A549 (cell line): ENCODE data around the gene SLC39A11. TPM values are rescaled to one million over a fixed set of nuclear protein-coding genes. Genes with fewer than 3 reads are reported as not detected.

Experiments used
- ATAC-seq, 2 experiments: fragments of 200-7000 bp in 1 of 2; fragments of >200 bp in 1 of 2; cut with Nextera tagmentation in 1 of 2; cut with Tn5 transposase in 1 of 2; 3 replicates each; pipeline versions ENCODE4 v1.8.0 to v1.9.1; 2018 to 2020; ENCODE audit warnings: mild to moderate bottlenecking in 1 of 2, moderate library complexity in 1 of 2
- CTCF ChIA-PET: fragments of 300-600 bp; sonication (Branson Sonifier 250); formaldehyde crosslinking; extraction: SDS; loops from one replicate; lab custom pipeline; 2021; ENCODE audit warnings: antibody characterized with exemption, inconsistent platforms; lab: Yijun Ruan, JAX
- POLR2A ChIA-PET: fragments of 350-600 bp; formaldehyde crosslinking; extraction: SDS; loops from one replicate; lab custom pipeline; 2021; ENCODE audit warnings: antibody characterized with exemption, inconsistent platforms; lab: Yijun Ruan, JAX
- DNase-seq, 2 experiments: peaks; one replicate each; pipeline versions ENCODE4 v3.0.0 to v3.0.0-alpha.2; 2011 to 2016; ENCODE audit warnings: low read depth in 1 of 2, low spot score in 1 of 2
- FAIRE-seq: peaks from 2 replicates; lab custom pipeline; 2011; peaks lifted over from hg19 to GRCh38; lab: Jason Lieb, UNC
- H3K27ac ChIP-seq, 2 experiments: fragments of >200 bp; sonication (Bioruptor Twin); formaldehyde crosslinking; 3 replicates each; pipeline ENCODE4 v1.5.1; 2016 to 2017
- H3K4me1 ChIP-seq: fragments of >200 bp; sonication (Bioruptor Twin); formaldehyde crosslinking; 3 replicates; pipeline ENCODE4 v1.6.1; 2016
- H3K4me2 ChIP-seq: fragments of >200 bp; sonication (Bioruptor Twin); formaldehyde crosslinking; 3 replicates; pipeline ENCODE4 v1.6.1; 2016
- H3K4me3 ChIP-seq: fragments of >200 bp; sonication (Bioruptor Twin); formaldehyde crosslinking; 3 replicates; pipeline ENCODE4 v1.5.1; 2016
- H3K9me3 ChIP-seq: fragments of >200 bp; sonication (Bioruptor Twin); formaldehyde crosslinking; 3 replicates; pipeline ENCODE4 v1.6.1; 2016
- BHLHE40 ChIP-seq: IDR thresholded peaks from 2 replicates; pipeline ENCODE4 v1.6.1; 2012; ENCODE audit warnings: low read depth, low read length, inconsistent platforms
- CBX2 ChIP-seq: fragments of 200-600 bp; sonication (generic); IDR thresholded peaks from 2 replicates; pipeline ENCODE4 v1.6.1; 2016; ENCODE audit warnings: low read depth, mild to moderate bottlenecking, borderline replicate concordance
- CBX8 ChIP-seq: fragments of 200-600 bp; sonication (generic); IDR thresholded peaks from 2 replicates; pipeline ENCODE4 v1.6.1; 2016
- EHMT2 ChIP-seq: fragments of 200-600 bp; sonication (generic); IDR thresholded peaks from 2 replicates; pipeline ENCODE4 v1.6.1; 2016; ENCODE audit warnings: antibody characterized with exemption, low read depth, mild to moderate bottlenecking, moderate library complexity
- FOSL2 ChIP-seq, 2 experiments: fragments of 450-650 bp in 1 of 2; fragments of >200 bp in 1 of 2; sonication (Bioruptor Twin) in 1 of 2; formaldehyde crosslinking; IDR thresholded peaks; 2 replicates each; pipeline versions ENCODE4 v1.5.0 to v1.6.1; 2016 to 2020; ENCODE audit warnings: mild to moderate bottlenecking in 1 of 2, moderate library complexity in 1 of 2
- HOXA7 ChIP-seq: fragments of 250-450 bp; sonication (Bioruptor Pico); IDR thresholded peaks from 2 replicates; pipeline ENCODE4 v1.5.0; 2020; ENCODE audit warnings: mild to moderate bottlenecking, moderate library complexity
- HOXB13 ChIP-seq: fragments of 250-450 bp; sonication (Bioruptor Pico); IDR thresholded peaks from 2 replicates; pipeline ENCODE4 v1.5.0; 2020; ENCODE audit warnings: low read depth, mild to moderate bottlenecking, moderate library complexity
- JUN ChIP-seq, 2 experiments: fragments of >200 bp; sonication (Bioruptor Twin); formaldehyde crosslinking; IDR thresholded peaks; 2 replicates in 1 of 2; 3 replicates in 1 of 2; pipeline ENCODE4 v1.6.1; 2016 to 2017
- JUNB ChIP-seq: fragments of >200 bp; sonication (Bioruptor Twin); formaldehyde crosslinking; IDR thresholded peaks from 2 replicates; pipeline ENCODE4 v1.6.1; 2016
- NPAS2 ChIP-seq: fragments of 250-450 bp; sonication (Bioruptor Pico); IDR thresholded peaks from 2 replicates; pipeline ENCODE4 v1.8.0; 2022; ENCODE audit warnings: mild to moderate bottlenecking, moderate library complexity, borderline replicate concordance
- RAD21 ChIP-seq, 2 experiments: fragments of >200 bp in 1 of 2; sonication (Bioruptor Twin) in 1 of 2; formaldehyde crosslinking in 1 of 2; IDR thresholded peaks in 1 of 2; conservative IDR thresholded peaks in 1 of 2; 2 replicates in 1 of 2; 3 replicates in 1 of 2; pipeline ENCODE4 v1.6.1; 2012 to 2018; ENCODE audit warnings: inconsistent platforms in 1 of 2
- RFX5 ChIP-seq: fragments of 450-650 bp; IDR thresholded peaks from 2 replicates; pipeline ENCODE4 v1.7.1; 2014; ENCODE audit warnings: antibody characterized with exemption, mild to moderate bottlenecking, moderate library complexity
- SMC3 ChIP-seq: fragments of >200 bp; sonication (Bioruptor Twin); formaldehyde crosslinking; IDR thresholded peaks from 3 replicates; pipeline ENCODE4 v1.6.1; 2018; ENCODE audit warnings: inconsistent platforms
- WGBS: methylation state at CpG from one replicate; pipeline ENCODE4 v1.1.6; 2017; ENCODE audit errors: missing lambda C conversion rate; 5-methylcytosine and 5-hydroxymethylcytosine counted together
- polyA plus RNA-seq, 4 experiments: library from polyadenylated mRNA; depleted of rRNA in 3 of 4; stranded (reverse); fragments of >200 nt; fragmentation: RNase III in 1 of 4; extraction: RNeasy Plus Mini Kit Qiagen cat#74134 plus additional on column Dnase treatment in 1 of 4; gene quantifications; 2 replicates in 3 of 4; 3 replicates in 1 of 4; pipeline ENCODE4 v1.2.3, GENCODE V29; 2011 to 2017
- TF ChIP-seq, protein P1 (sequence below): fragments of >200 bp; sonication (Bioruptor Twin); formaldehyde crosslinking; IDR thresholded peaks from 2 replicates; pipeline ENCODE4 v1.6.1; 2016
- TF ChIP-seq, protein P2 (sequence below): IDR thresholded peaks from 2 replicates; pipeline ENCODE4 v1.6.1; 2012
- TF ChIP-seq, protein P3 (sequence below): IDR thresholded peaks from 2 replicates; pipeline ENCODE4 v1.6.1; 2012
- TF ChIP-seq, protein P4 (sequence below): fragments of >200 bp; sonication (Bioruptor Twin); formaldehyde crosslinking; IDR thresholded peaks from 3 replicates; pipeline ENCODE4 v1.5.1; 2016
- TF ChIP-seq, protein P5 (sequence below): fragments of 250-450 bp; sonication (Bioruptor Pico); IDR thresholded peaks from 2 replicates; pipeline ENCODE4 v1.5.0; 2020; ENCODE audit warnings: low read depth, mild to moderate bottlenecking, moderate library complexity

The SLC39A11 gene
- polyA plus RNA-seq, 2 of the 4 experiments (the other 2 are of a cell fraction) = 18.4 to 25.2 TPM

DNA sequence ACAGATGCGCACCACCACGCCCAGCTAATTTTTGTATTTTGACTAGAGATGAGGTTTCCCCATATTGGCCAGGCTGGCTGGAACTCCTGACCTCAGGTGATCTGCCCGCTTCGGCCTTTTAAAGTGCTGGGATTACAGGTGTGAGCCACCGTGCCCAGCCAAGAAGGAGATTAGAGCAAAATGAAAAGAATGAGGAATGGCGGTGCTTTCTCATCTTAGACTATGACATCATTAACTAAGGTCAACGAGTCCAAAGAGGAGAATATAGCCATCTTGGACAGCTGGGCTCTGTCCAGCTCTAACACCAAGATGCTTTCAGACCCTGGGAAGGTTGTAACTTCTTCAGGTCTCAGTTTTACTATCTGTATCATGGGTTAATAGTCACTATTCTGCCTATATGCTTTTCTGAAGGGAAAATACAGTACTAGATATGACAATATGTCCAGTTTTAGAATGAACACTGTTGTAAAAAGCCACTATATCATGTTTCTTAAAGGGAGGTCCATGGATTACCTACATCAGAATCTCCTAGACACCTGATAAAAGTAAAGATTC is 76.7 kb downstream of the SLC39A11 start:
- H3K27ac ChIP-seq = no peak overlapping the region
- no peak overlapping the region for H3K4me2 ChIP-seq
- POLR2A ChIA-PET = no interaction called here
- H3K4me1 ChIP-seq = peaks cover 16% of the 10 kb centered on the region
- WGBS = 87% methylated on average over 7 of the region's 7 CpGs
- H3K9me3 ChIP-seq = peaks cover 6% of the 10 kb centered on the region; the same call in 1 of the 3 replicates
- ATAC-seq (no peak), FAIRE-seq (no peak), DNase-seq (no peak)
- CTCF ChIA-PET = interaction anchor here (1.6 kb wide), 1 partner anchor 287 kb away, joined by 3 read pairs; no protein-coding TSS in a partner anchor
- no peak for TF ChIP-seq HOXB13 (CRISPR knock-in tag)
- TF ChIP-seq CBX8 = no peak
- TF ChIP-seq, protein P1, sequence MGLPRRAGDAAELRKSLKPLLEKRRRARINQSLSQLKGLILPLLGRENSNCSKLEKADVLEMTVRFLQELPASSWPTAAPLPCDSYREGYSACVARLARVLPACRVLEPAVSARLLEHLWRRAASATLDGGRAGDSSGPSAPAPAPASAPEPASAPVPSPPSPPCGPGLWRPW = no peak
- no peak for TF ChIP-seq JUNB
- no peak for TF ChIP-seq HOXA7 (CRISPR knock-in tag)
- TF ChIP-seq RFX5 = no peak
- no peak for TF ChIP-seq JUN (IDR thresholded peaks at IDR 0.05)
- no peak for TF ChIP-seq RAD21 (conservative IDR thresholded peaks at IDR 0.05 in 1 of 2, IDR thresholded peaks at IDR 0.05 in 1 of 2)
- no peak for TF ChIP-seq SMC3
- no peak for TF ChIP-seq NPAS2 (CRISPR knock-in tag)
- TF ChIP-seq, protein P2, sequence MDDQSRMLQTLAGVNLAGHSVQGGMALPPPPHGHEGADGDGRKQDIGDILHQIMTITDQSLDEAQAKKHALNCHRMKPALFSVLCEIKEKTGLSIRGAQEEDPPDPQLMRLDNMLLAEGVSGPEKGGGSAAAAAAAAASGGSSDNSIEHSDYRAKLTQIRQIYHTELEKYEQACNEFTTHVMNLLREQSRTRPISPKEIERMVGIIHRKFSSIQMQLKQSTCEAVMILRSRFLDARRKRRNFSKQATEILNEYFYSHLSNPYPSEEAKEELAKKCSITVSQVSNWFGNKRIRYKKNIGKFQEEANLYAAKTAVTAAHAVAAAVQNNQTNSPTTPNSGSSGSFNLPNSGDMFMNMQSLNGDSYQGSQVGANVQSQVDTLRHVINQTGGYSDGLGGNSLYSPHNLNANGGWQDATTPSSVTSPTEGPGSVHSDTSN = no peak
- TF ChIP-seq EHMT2 = no peak
- no peak overlapping the region for H3K4me3 ChIP-seq

DNA sequence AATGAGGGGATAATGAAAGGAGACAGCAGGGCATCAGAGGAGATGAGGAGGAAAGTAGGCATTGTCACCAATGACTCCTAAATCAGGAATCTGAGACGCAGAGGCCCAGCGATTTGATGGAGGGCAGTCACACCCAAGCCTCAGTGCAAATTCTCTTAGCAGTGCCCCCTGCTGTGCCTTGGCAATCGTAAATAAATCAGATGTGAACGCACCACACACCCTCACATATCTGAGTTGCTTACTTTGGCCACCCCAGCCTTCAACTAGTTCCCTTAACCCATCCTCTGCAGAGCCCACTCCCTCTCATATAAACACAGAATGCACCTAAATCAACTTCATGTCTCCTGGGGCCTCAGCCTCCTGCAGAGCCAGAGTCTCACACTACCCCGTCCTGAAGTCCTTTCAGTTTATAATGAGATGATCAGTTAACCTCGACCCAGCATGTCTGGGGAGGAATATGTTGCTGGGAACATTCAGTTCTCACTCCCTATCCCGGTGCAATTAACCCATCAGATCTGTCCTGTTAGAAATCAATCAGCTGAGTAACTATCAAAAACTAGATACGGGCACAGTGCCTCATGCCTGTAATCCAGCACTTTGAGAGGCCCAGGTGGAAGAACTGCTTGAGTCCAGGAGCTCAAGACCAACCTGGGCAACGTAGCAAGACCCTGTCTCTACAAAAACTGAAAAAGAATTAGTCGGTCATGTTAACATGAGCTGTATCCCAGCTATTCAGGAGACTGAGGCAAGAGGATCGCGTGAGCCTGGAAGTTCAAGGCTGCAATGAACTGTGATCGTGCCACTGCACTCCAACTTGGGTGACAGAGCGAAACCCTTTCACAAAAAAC is 78.4 kb downstream of the SLC39A11 start:
- TF ChIP-seq, protein P3, sequence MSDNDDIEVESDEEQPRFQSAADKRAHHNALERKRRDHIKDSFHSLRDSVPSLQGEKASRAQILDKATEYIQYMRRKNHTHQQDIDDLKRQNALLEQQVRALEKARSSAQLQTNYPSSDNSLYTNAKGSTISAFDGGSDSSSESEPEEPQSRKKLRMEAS = 0 out of 2 replicates have a peak, but pooled peaks have one; percentile 29
- no peak for TF ChIP-seq BHLHE40
- TF ChIP-seq CBX2 = no peak
- TF ChIP-seq, protein P4, sequence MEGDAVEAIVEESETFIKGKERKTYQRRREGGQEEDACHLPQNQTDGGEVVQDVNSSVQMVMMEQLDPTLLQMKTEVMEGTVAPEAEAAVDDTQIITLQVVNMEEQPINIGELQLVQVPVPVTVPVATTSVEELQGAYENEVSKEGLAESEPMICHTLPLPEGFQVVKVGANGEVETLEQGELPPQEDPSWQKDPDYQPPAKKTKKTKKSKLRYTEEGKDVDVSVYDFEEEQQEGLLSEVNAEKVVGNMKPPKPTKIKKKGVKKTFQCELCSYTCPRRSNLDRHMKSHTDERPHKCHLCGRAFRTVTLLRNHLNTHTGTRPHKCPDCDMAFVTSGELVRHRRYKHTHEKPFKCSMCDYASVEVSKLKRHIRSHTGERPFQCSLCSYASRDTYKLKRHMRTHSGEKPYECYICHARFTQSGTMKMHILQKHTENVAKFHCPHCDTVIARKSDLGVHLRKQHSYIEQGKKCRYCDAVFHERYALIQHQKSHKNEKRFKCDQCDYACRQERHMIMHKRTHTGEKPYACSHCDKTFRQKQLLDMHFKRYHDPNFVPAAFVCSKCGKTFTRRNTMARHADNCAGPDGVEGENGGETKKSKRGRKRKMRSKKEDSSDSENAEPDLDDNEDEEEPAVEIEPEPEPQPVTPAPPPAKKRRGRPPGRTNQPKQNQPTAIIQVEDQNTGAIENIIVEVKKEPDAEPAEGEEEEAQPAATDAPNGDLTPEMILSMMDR = peak; percentile 22; the same call in 1 of the 3 replicates
- TF ChIP-seq, protein P2 = no peak
- 0 out of 3 replicates have a peak, but pooled peaks have one; percentile 23 for TF ChIP-seq SMC3
- no peak for TF ChIP-seq FOSL2 (IDR thresholded peaks at IDR 0.05)
- peak; percentile 41; the same call in 1 of the 2 replicates for TF ChIP-seq FOSL2 (CRISPR knock-in tag; IDR thresholded peaks at IDR 0.05)
- TF ChIP-seq, protein P5, sequence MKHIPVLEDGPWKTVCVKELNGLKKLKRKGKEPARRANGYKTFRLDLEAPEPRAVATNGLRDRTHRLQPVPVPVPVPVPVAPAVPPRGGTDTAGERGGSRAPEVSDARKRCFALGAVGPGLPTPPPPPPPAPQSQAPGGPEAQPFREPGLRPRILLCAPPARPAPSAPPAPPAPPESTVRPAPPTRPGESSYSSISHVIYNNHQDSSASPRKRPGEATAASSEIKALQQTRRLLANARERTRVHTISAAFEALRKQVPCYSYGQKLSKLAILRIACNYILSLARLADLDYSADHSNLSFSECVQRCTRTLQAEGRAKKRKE (CRISPR knock-in tag) = no peak
- TF ChIP-seq, all 56 proteins: peak for 4
- ChIA-PET CTCF (interaction anchor here (0.7 to 1.6 kb wide), 5 partner anchors 14 to 289 kb away, joined by 3 to 4 read pairs (median 3); no protein-coding TSS in a partner anchor), POLR2A (no interaction called here)
- no peak for FAIRE-seq
- no peak overlapping the region for H3K4me3 ChIP-seq
- 51% methylated on average over 14 of the region's 14 CpGs for WGBS
- DNase-seq = peak; percentile 51 to 83
- peaks cover 6% of the 10 kb centered on the region; the same call in 1 of the 3 replicates for H3K9me3 ChIP-seq
- H3K4me1 ChIP-seq = peaks cover 18% of the 10 kb centered on the region
- ATAC-seq = peak; percentile 83 to 84
- peak overlapping the region; percentile 35 for H3K4me2 ChIP-seq
- H3K27ac ChIP-seq = peak overlapping the region in 1 of 2 experiments; percentile 54; a peak in 4 of 6 replicates
